GM12891 (cell line): ENCODE results near the gene ASB3.
"Not testable (repeated sequence)": the region's sequence is repeated elsewhere in the genome, so short reads cannot be mapped to it uniquely, and the experiment has no call there.

Experiments
- PAX5 ChIP-seq: IDR thresholded peaks from 2 replicates; pipeline ENCODE4 v1.6.1; 2011; ENCODE audit warnings: low read length, moderate library complexity, mild to moderate bottlenecking; ENCODE audit not compliant: insufficient read depth, severe bottlenecking
- POLR2A ChIP-seq: IDR thresholded peaks from 2 replicates; pipeline ENCODE4 v1.6.1; 2011; ENCODE audit warnings: low read depth, low read length, control low read depth
- POLR2AphosphoS5 ChIP-seq: IDR thresholded peaks from 2 replicates; pipeline ENCODE4 v1.6.1; 2011; ENCODE audit warnings: low read depth, low read length, control low read depth
- SPI1 ChIP-seq: IDR thresholded peaks from 2 replicates; pipeline ENCODE4 v1.6.1; 2011; ENCODE audit warnings: low read depth, low read length, control low read depth
- TAF1 ChIP-seq: IDR thresholded peaks from 2 replicates; pipeline ENCODE4 v1.6.1; 2011; ENCODE audit warnings: low read depth, low read length, control low read depth

DNA sequence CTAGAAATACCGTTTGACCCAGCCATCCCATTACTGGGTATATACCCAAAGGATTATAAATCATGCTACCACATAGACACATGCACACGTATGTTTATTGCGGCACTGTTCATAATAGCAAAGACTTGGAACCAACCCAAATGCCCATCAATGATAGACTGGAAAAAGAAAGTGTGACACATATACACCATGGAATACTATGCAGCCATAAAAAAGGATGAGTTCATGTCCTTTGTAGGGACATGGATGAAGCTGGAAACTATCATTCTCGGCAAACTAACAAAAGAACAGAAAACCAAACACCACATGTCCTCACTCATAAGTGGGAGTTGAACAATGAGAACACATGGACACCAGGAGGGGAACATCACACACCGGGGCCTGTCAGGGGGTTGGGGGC lies 119.6 kb downstream of the ASB3 start:
- not testable (repeated sequence) for TF ChIP-seq POLR2A, TAF1, PAX5, POLR2AphosphoS5, SPI1
